ENCODE data around the gene CHI3L1.

CHI3L1 gene

GRCh38 chr1:203215573-203215972 lies 29.1 kb upstream of the CHI3L1 start:
- ChIA-PET CTCF (interaction anchor here (0.7 to 6.0 kb wide), 33 partner anchors 9 to 223 kb away, joined by 3 to 95 read pairs (median 5); partner anchors contain the start of genes CHIT1 and MYBPH), POLR2A (interaction anchor here (0.6 to 1.5 kb wide), 2 partner anchors 117 to 175 kb away, joined by 3 to 4 read pairs; no protein-coding TSS in a partner anchor)
- Histone ChIP-seq H3K4me3 (ENCODE audit: control insufficient read depth in 1 of 7, extremely low read depth in 1 of 7, insufficient read depth in 4 of 7, low read depth in 2 of 7, low read length in 6 of 7) (no peak overlapping the region), H3K36me3 (ENCODE audit: control insufficient read depth in 4 of 4, insufficient read depth in 4 of 4, low read length in 3 of 4) (no peaks in the 10 kb centered on the region), H3K27ac (ENCODE audit: insufficient read depth in 1 of 2, low read depth in 1 of 2, low read length in 2 of 2, poor library complexity in 1 of 2, severe bottlenecking in 2 of 2) (no peak overlapping the region), H3K27me3 (replicated peaks in 2 of 5; ENCODE audit: control insufficient read depth in 4 of 5, insufficient read depth in 5 of 5, low read length in 4 of 5) (peaks cover 0 to 10% (median 0%) of the 10 kb centered on the region in 5 experiments), H3K4me1 (ENCODE audit: control extremely low read depth in 1 of 4, control insufficient read depth in 4 of 4, insufficient read depth in 4 of 4, low read length in 3 of 4) (peaks cover 0 to 19% (median 9%) of the 10 kb centered on the region in 4 experiments), H3K9me3 (ENCODE audit: control extremely low read depth in 1 of 5, control insufficient read depth in 4 of 5, insufficient read depth in 2 of 5, low read depth in 1 of 5, low read length in 4 of 5) (no peaks in the 10 kb centered on the region)
- no peak for DNase-seq
- WGBS (ENCODE audit: insufficient coverage), result 76% methylated on average over 5 of the region's 9 CpGs

DNA sequence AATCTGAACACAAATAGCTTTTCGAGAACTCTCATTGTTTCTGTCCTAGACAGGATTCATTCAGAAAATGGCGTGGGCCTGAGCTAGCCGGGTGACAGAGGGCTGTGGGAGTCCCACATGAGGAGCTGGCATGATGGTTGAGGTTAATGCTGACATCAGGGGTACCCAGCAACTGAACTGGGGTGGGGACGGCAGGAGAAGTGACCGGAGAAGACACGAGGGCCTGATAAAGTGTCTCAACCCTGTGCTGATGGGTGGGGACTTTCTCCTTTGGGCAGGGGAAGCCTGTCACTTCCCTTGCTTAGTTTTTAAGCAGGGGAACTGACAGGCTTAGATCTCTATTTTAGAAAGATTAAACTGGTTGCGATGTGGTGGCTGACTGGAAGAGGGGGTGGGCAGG lies 28.4 kb upstream of the CHI3L1 start:
- no peak overlapping the region for H3K4me3 ChIP-seq (ENCODE audit: control insufficient read depth in 1 of 7, extremely low read depth in 1 of 7, insufficient read depth in 4 of 7, low read depth in 2 of 7, low read length in 6 of 7)
- POLR2A ChIA-PET, result no interaction called here
- H3K36me3 ChIP-seq (ENCODE audit: control insufficient read depth in 4 of 4, insufficient read depth in 4 of 4, low read length in 3 of 4), result no peaks in the 10 kb centered on the region
- DNase-seq, result peak in 2 of 3 donors; percentile 45
- CTCF ChIA-PET, result interaction anchor here (0.9 to 6.0 kb wide), 20 partner anchors 8 to 184 kb away, joined by 3 to 95 read pairs (median 10); partner anchors contain the start of genes CHIT1 and MYBPH
- peaks cover 0 to 19% (median 9%) of the 10 kb centered on the region in 4 experiments for H3K4me1 ChIP-seq (ENCODE audit: control extremely low read depth in 1 of 4, control insufficient read depth in 4 of 4, insufficient read depth in 4 of 4, low read length in 3 of 4)
- peaks cover 0 to 9% (median 0%) of the 10 kb centered on the region in 5 experiments for H3K27me3 ChIP-seq (replicated peaks in 2 of 5; ENCODE audit: control insufficient read depth in 4 of 5, insufficient read depth in 5 of 5, low read length in 4 of 5)
- no peak overlapping the region for H3K27ac ChIP-seq (ENCODE audit: insufficient read depth in 1 of 2, low read depth in 1 of 2, low read length in 2 of 2, poor library complexity in 1 of 2, severe bottlenecking in 2 of 2)
- 87% methylated on average over 7 of the region's 7 CpGs for WGBS (ENCODE audit: insufficient coverage)
- no peaks in the 10 kb centered on the region for H3K9me3 ChIP-seq (ENCODE audit: control extremely low read depth in 1 of 5, control insufficient read depth in 4 of 5, insufficient read depth in 2 of 5, low read depth in 1 of 5, low read length in 4 of 5)

DNA sequence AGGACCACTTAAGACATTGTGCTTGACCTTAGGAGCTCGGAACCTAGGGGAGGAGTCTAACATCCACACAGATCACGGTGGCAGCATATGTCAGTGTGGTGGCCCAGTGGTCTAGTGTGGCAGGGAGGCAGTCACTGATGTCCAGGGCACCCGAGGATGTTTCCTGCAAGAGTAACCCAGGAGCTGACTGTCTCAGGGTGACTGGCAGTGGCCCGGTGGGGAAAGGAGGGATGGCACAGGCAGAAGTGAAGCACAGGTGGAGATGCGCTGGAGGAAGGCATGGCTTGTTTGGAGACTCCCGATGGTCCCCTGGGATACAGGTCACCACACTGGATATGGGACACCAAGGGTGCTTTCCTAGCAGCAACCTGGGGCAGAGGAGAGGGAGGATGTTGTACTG lies 26.6 kb upstream of the CHI3L1 start:
- no peak overlapping the region for H3K27ac ChIP-seq (ENCODE audit: insufficient read depth in 1 of 2, low read depth in 1 of 2, low read length in 2 of 2, poor library complexity in 1 of 2, severe bottlenecking in 2 of 2)
- no peaks in the 10 kb centered on the region for H3K36me3 ChIP-seq (ENCODE audit: control insufficient read depth in 4 of 4, insufficient read depth in 4 of 4, low read length in 3 of 4)
- WGBS (ENCODE audit: insufficient coverage), result 80% methylated on average over 5 of the region's 6 CpGs
- CTCF ChIA-PET, result interaction anchor here (0.7 to 6.0 kb wide), 7 partner anchors 11 to 180 kb away, joined by 3 to 42 read pairs (median 8); no protein-coding TSS in a partner anchor
- no peak overlapping the region for H3K4me3 ChIP-seq (ENCODE audit: control insufficient read depth in 1 of 7, extremely low read depth in 1 of 7, insufficient read depth in 4 of 7, low read depth in 2 of 7, low read length in 6 of 7)
- POLR2A ChIA-PET, result no interaction called here
- peaks cover 0 to 19% (median 9%) of the 10 kb centered on the region in 4 experiments for H3K4me1 ChIP-seq (ENCODE audit: control extremely low read depth in 1 of 4, control insufficient read depth in 4 of 4, insufficient read depth in 4 of 4, low read length in 3 of 4)
- H3K9me3 ChIP-seq (ENCODE audit: control extremely low read depth in 1 of 5, control insufficient read depth in 4 of 5, insufficient read depth in 2 of 5, low read depth in 1 of 5, low read length in 4 of 5), result no peaks in the 10 kb centered on the region
- no peak for DNase-seq
- peaks cover 0 to 8% (median 0%) of the 10 kb centered on the region in 5 experiments for H3K27me3 ChIP-seq (replicated peaks in 2 of 5; ENCODE audit: control insufficient read depth in 4 of 5, insufficient read depth in 5 of 5, low read length in 4 of 5)

- no peak for DNase-seq
- H3K9me3 ChIP-seq (ENCODE audit: control extremely low read depth in 1 of 5, control insufficient read depth in 4 of 5, insufficient read depth in 2 of 5, low read depth in 1 of 5, low read length in 4 of 5), result no peaks in the 10 kb centered on the region
- H3K4me3 ChIP-seq (ENCODE audit: control insufficient read depth in 1 of 7, extremely low read depth in 1 of 7, insufficient read depth in 4 of 7, low read depth in 2 of 7, low read length in 6 of 7), result no peak overlapping the region
- no peak overlapping the region for H3K27ac ChIP-seq (ENCODE audit: insufficient read depth in 1 of 2, low read depth in 1 of 2, low read length in 2 of 2, poor library complexity in 1 of 2, severe bottlenecking in 2 of 2)
- no peaks in the 10 kb centered on the region for H3K36me3 ChIP-seq (ENCODE audit: control insufficient read depth in 4 of 4, insufficient read depth in 4 of 4, low read length in 3 of 4)
- ChIA-PET POLR2A (no interaction called here), CTCF (interaction anchor here (1.4 to 2.8 kb wide), 5 partner anchors 11 to 172 kb away, joined by 4 to 17 read pairs (median 8); no protein-coding TSS in a partner anchor)
- H3K4me1 ChIP-seq (ENCODE audit: control extremely low read depth in 1 of 4, control insufficient read depth in 4 of 4, insufficient read depth in 4 of 4, low read length in 3 of 4), result peaks cover 0 to 6% (median under 1%) of the 10 kb centered on the region in 4 experiments
- H3K27me3 ChIP-seq (replicated peaks in 2 of 5; ENCODE audit: control insufficient read depth in 4 of 5, insufficient read depth in 5 of 5, low read length in 4 of 5), result peaks cover 0 to 3% (median 0%) of the 10 kb centered on the region in 5 experiments
- WGBS (ENCODE audit: insufficient coverage), result 100% methylated on average over 3 of the region's 3 CpGs
Measured at GRCh38 chr1:203211812-203212211, 25.3 kb upstream of the CHI3L1 start.

DNA sequence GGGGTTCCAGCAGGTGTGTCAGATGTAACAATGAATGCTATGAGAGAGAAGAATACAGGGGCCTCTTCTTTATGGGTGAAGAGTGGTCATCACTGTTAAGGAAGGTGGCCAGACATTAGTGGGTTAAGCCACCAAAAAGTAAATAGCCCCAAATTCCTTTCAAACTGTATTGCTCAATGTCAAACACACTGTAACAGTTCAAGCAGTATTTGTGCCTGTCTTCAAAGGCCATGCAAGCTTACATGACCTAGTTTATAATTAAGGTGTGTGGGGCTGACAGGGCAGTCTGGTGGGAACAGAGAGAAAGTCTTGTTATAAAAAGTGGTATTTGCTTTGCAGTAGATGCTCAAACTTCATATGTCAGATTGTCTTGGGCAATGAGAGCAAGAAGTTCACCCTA lies 24.5 kb upstream of the CHI3L1 start:
- H3K9me3 ChIP-seq (ENCODE audit: control extremely low read depth in 1 of 5, control insufficient read depth in 4 of 5, insufficient read depth in 2 of 5, low read depth in 1 of 5, low read length in 4 of 5), result no peaks in the 10 kb centered on the region
- CTCF ChIA-PET, result interaction anchor here (1.4 to 1.9 kb wide), 2 partner anchors 10 to 14 kb away, joined by 4 to 9 read pairs; no protein-coding TSS in a partner anchor
- H3K27me3 ChIP-seq (replicated peaks in 2 of 5; ENCODE audit: control insufficient read depth in 4 of 5, insufficient read depth in 5 of 5, low read length in 4 of 5), result peaks cover 0 to 3% (median 0%) of the 10 kb centered on the region in 5 experiments
- H3K36me3 ChIP-seq (ENCODE audit: control insufficient read depth in 4 of 4, insufficient read depth in 4 of 4, low read length in 3 of 4), result no peaks in the 10 kb centered on the region
- POLR2A ChIA-PET, result no interaction called here
- no peak for DNase-seq
- H3K4me3 ChIP-seq (ENCODE audit: control insufficient read depth in 1 of 7, extremely low read depth in 1 of 7, insufficient read depth in 4 of 7, low read depth in 2 of 7, low read length in 6 of 7), result no peak overlapping the region
- H3K27ac ChIP-seq (ENCODE audit: insufficient read depth in 1 of 2, low read depth in 1 of 2, low read length in 2 of 2, poor library complexity in 1 of 2, severe bottlenecking in 2 of 2), result no peak overlapping the region
- peaks cover 0 to 5% (median 0%) of the 10 kb centered on the region in 4 experiments for H3K4me1 ChIP-seq (ENCODE audit: control extremely low read depth in 1 of 4, control insufficient read depth in 4 of 4, insufficient read depth in 4 of 4, low read length in 3 of 4)

DNA sequence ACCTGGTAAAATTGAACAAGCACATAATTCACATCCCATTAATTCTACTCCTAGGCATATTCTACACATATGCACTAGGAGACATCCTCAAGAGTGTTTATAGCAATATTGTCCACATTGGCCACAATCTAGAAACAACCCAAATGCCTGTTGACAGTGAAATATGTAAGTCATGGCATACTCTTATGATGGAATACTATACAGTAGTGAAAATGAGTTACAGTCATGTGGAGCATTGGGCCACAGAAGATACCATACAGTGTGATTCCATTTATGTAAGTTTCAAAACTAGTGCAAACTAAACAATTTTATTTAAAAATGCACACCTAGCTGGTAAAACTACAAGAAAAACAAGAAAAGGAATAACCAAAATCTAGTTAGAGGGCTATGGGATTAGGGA lies 23.8 kb upstream of the CHI3L1 start:
- Histone ChIP-seq H3K27ac (ENCODE audit: insufficient read depth in 1 of 2, low read depth in 1 of 2, low read length in 2 of 2, poor library complexity in 1 of 2, severe bottlenecking in 2 of 2) (no peak overlapping the region), H3K4me1 (ENCODE audit: control extremely low read depth in 1 of 4, control insufficient read depth in 4 of 4, insufficient read depth in 4 of 4, low read length in 3 of 4) (peaks cover 0 to under 1% (median 0%) of the 10 kb centered on the region in 4 experiments), H3K27me3 (replicated peaks in 2 of 5; ENCODE audit: control insufficient read depth in 4 of 5, insufficient read depth in 5 of 5, low read length in 4 of 5) (peaks cover 0 to 3% (median 0%) of the 10 kb centered on the region in 5 experiments), H3K36me3 (ENCODE audit: control insufficient read depth in 4 of 4, insufficient read depth in 4 of 4, low read length in 3 of 4) (no peaks in the 10 kb centered on the region), H3K9me3 (ENCODE audit: control extremely low read depth in 1 of 5, control insufficient read depth in 4 of 5, insufficient read depth in 2 of 5, low read depth in 1 of 5, low read length in 4 of 5) (no peaks in the 10 kb centered on the region), H3K4me3 (ENCODE audit: control insufficient read depth in 1 of 7, extremely low read depth in 1 of 7, insufficient read depth in 4 of 7, low read depth in 2 of 7, low read length in 6 of 7) (no peak overlapping the region)
- ChIA-PET POLR2A (no interaction called here), CTCF (interaction anchor here (1.3 to 1.9 kb wide), 2 partner anchors 10 to 44 kb away, joined by 3 to 9 read pairs; no protein-coding TSS in a partner anchor)
- no peak for DNase-seq

- POLR2A ChIA-PET, result no interaction called here
- Histone ChIP-seq H3K36me3 (ENCODE audit: control insufficient read depth in 4 of 4, insufficient read depth in 4 of 4, low read length in 3 of 4) (no peaks in the 10 kb centered on the region), H3K27me3 (replicated peaks in 2 of 5; ENCODE audit: control insufficient read depth in 4 of 5, insufficient read depth in 5 of 5, low read length in 4 of 5) (peaks cover 0 to 5% (median 0%) of the 10 kb centered on the region in 5 experiments), H3K27ac (ENCODE audit: insufficient read depth in 1 of 2, low read depth in 1 of 2, low read length in 2 of 2, poor library complexity in 1 of 2, severe bottlenecking in 2 of 2) (no peak overlapping the region), H3K4me3 (ENCODE audit: control insufficient read depth in 1 of 7, extremely low read depth in 1 of 7, insufficient read depth in 4 of 7, low read depth in 2 of 7, low read length in 6 of 7) (no peak overlapping the region), H3K9me3 (ENCODE audit: control extremely low read depth in 1 of 5, control insufficient read depth in 4 of 5, insufficient read depth in 2 of 5, low read depth in 1 of 5, low read length in 4 of 5) (no peaks in the 10 kb centered on the region), H3K4me1 (ENCODE audit: control extremely low read depth in 1 of 4, control insufficient read depth in 4 of 4, insufficient read depth in 4 of 4, low read length in 3 of 4) (no peaks in the 10 kb centered on the region)
- WGBS (ENCODE audit: insufficient coverage), result no CpG with 5 or more reads among the region's 1 CpG
- no peak for DNase-seq
- CTCF ChIA-PET, result interaction anchor here (1.4 to 3.6 kb wide), 3 partner anchors 8 to 36 kb away, joined by 5 to 31 read pairs (median 5); no protein-coding TSS in a partner anchor
Measured at GRCh38 chr1:203208181-203208580, 21.7 kb upstream of the CHI3L1 start.

All from common myeloid progenitor, CD34-positive (primary cell).